Testis (tissue), 3 donors: ENCODE results near the gene SDC3. TPM values are rescaled to one million over a fixed set of nuclear protein-coding genes. Genes with fewer than 3 reads are reported as not detected.

Experiments used
- DNase-seq: peaks from one replicate; pipeline ENCODE4 v3.0.0-alpha.2; 2019
- H3K27ac ChIP-seq, 2 donors: fragments of 200-600 bp; sonication (generic); one replicate each; pipeline ENCODE4 v1.5.1; 2019
- H3K27me3 ChIP-seq: fragments of 200-600 bp; sonication (generic); one replicate; pipeline ENCODE4 v1.5.1; 2019
- H3K36me3 ChIP-seq: fragments of 200-600 bp; sonication (generic); one replicate; pipeline ENCODE4 v1.5.1; 2017; ENCODE audit warnings: low read depth; ENCODE audit errors: missing control alignments
- H3K4me1 ChIP-seq: fragments of 200-600 bp; sonication (generic); one replicate; pipeline ENCODE4 v1.5.1; 2019
- H3K4me3 ChIP-seq, 2 donors: fragments of 200-600 bp; sonication (generic); one replicate each; pipeline ENCODE4 v1.5.1; 2017 to 2019
- H3K9me3 ChIP-seq: fragments of 200-600 bp; sonication (generic); one replicate; pipeline ENCODE4 v1.5.1; 2017
- CTCF ChIP-seq, 3 experiments: fragments of 450-650 bp in 2 of 3; fragments of 200-600 bp in 1 of 3; sonication (generic) in 1 of 3; IDR thresholded peaks; one replicate each; pipeline ENCODE4 v1.5.1; 2016 to 2019; ENCODE audit warnings: antibody characterized with exemption in 3 of 3, mild to moderate bottlenecking in 2 of 3, moderate library complexity in 1 of 3
- POLR2A ChIP-seq: fragments of 450-650 bp; IDR thresholded peaks from one replicate; pipeline ENCODE4 v1.6.1; 2017; ENCODE audit warnings: antibody characterized with exemption, mild to moderate bottlenecking, moderate library complexity
- WGBS, 2 donors: methylation state at CpG; one replicate each; pipeline ENCODE4 v1.1.5; 2018; 5-methylcytosine and 5-hydroxymethylcytosine counted together
- intact Hi-C: fragments of 100-400 bp; cut with DNase I; formaldehyde crosslinking; loops from one replicate; pipeline ENCODE4 v1.15.1; 2023; ENCODE audit warnings: low total_unique reads
- polyA plus RNA-seq: library from polyadenylated mRNA; stranded (reverse); fragments of 350-450 nt; fragmentation: Illumina TruSeq; extraction: RNeasy Lipid Tissue Mini Kit (QIAGEN cat#74804); gene quantifications from one replicate; pipeline ENCODE4 v1.2.3, GENCODE V29; 2014; ENCODE audit warnings: low read depth, low replicate concordance; ENCODE audit not compliant: insufficient read depth
- total RNA-seq, 2 donors: library from RNA; depleted of rRNA; stranded (reverse); fragments of >200 nt; gene quantifications; one replicate each; pipeline ENCODE4 v1.2.3, GENCODE V29; 2016

SDC3 gene
- total and polyA plus RNA-seq, 3 donors from 2014 or later = 3.9 to 21.2 (median 6.9) TPM

GRCh38 chr1:30905916-30906620, 2.5 kb downstream of the SDC3 start:
- Histone ChIP-seq H3K36me3 (no peaks in the 10 kb centered on the region), H3K27ac (no peak overlapping the region), H3K9me3 (no peaks in the 10 kb centered on the region), H3K27me3 (no peaks in the 10 kb centered on the region), H3K4me1 (peaks cover 8% of the 10 kb centered on the region), H3K4me3 (no peak overlapping the region)
- DNase-seq = no peak
- TF ChIP-seq POLR2A (no peak), CTCF (IDR thresholded peaks at IDR 0.05) (no peak)
- intact Hi-C loops = no loop called here
- 65 to 75% methylated on average over 9 of the region's 9 CpGs for WGBS, 2 donors

GRCh38 chr1:30905403-30905802, 3.2 kb downstream of the SDC3 start:
- WGBS, 2 donors = 84 to 96% methylated on average over 1 of the region's 1 CpG
- peaks cover 8% of the 10 kb centered on the region for H3K4me1 ChIP-seq
- TF ChIP-seq POLR2A (no peak), CTCF (IDR thresholded peaks at IDR 0.05) (no peak)
- no peaks in the 10 kb centered on the region for H3K9me3 ChIP-seq
- no peaks in the 10 kb centered on the region for H3K36me3 ChIP-seq
- intact Hi-C loops = no loop called here
- no peak overlapping the region for H3K4me3 ChIP-seq
- no peak overlapping the region for H3K27ac ChIP-seq
- no peak for DNase-seq
- H3K27me3 ChIP-seq = no peaks in the 10 kb centered on the region

GRCh38 chr1:30904962-30905335, 3.6 kb downstream of the SDC3 start:
- no peaks in the 10 kb centered on the region for H3K36me3 ChIP-seq
- no peak for DNase-seq
- H3K27ac ChIP-seq = no peak overlapping the region
- no peaks in the 10 kb centered on the region for H3K27me3 ChIP-seq
- intact Hi-C loops = no loop called here
- H3K9me3 ChIP-seq = no peaks in the 10 kb centered on the region
- TF ChIP-seq CTCF (IDR thresholded peaks at IDR 0.05) (no peak), POLR2A (no peak)
- no peak overlapping the region for H3K4me3 ChIP-seq
- 80 to 81% methylated on average over 1 of the region's 1 CpG for WGBS, 2 donors
- H3K4me1 ChIP-seq = peaks cover 8% of the 10 kb centered on the region

- WGBS, 2 donors = 77 to 78% methylated on average over 11 of the region's 11 CpGs
- Histone ChIP-seq H3K9me3 (no peaks in the 10 kb centered on the region), H3K27ac (no peak overlapping the region), H3K4me1 (peaks cover 5% of the 10 kb centered on the region), H3K27me3 (no peaks in the 10 kb centered on the region), H3K36me3 (no peaks in the 10 kb centered on the region), H3K4me3 (no peak overlapping the region)
- no peak for DNase-seq
- intact Hi-C loops = no loop called here
- TF ChIP-seq CTCF (IDR thresholded peaks at IDR 0.05) (no peak), POLR2A (no peak)
Measured at GRCh38 chr1:30904191-30904961, 4.2 kb downstream of the SDC3 start.
